Endothelial cell of umbilical vein (primary cell): Measurements from ENCODE around the gene DHRS2. TPM values are rescaled to one million over a fixed set of nuclear protein-coding genes. Genes with fewer than 3 reads are reported as not detected.

ENCODE experiments used
- BruUV-seq: library from RNA; stranded (reverse); fragments of 400-500 nt; replicated peaks from 2 replicates; lab custom pipeline; 2021; lab: Mats Ljungman, UMichigan
- CTCF ChIA-PET: fragments of 300-600, 350-600 bp; sonication (Branson Sonifier 250); formaldehyde crosslinking; loops from one replicate; lab custom pipeline; 2021; ENCODE audit warnings: antibody characterized with exemption, inconsistent platforms; lab: Charles Lee
- POLR2A ChIA-PET: fragments of 300-600, 350-600 bp; sonication (Branson Sonifier 250); formaldehyde crosslinking; loops from one replicate; lab custom pipeline; 2021; ENCODE audit warnings: antibody characterized with exemption, inconsistent platforms; lab: Charles Lee
- DNase-seq: peaks from one replicate; pipeline ENCODE4 v3.0.0-alpha.2; 2011; ENCODE audit warnings: low read depth, low spot score
- FAIRE-seq: peaks from 2 replicates; lab custom pipeline; 2011; peaks lifted over from hg19 to GRCh38; lab: Jason Lieb, UNC
- H2AFZ ChIP-seq: 2 replicates; pipeline ENCODE4 v1.6.0; 2012; ENCODE audit warnings: low read depth, low read length, control low read depth, inconsistent platforms
- H3K27ac ChIP-seq: 2 replicates; pipeline ENCODE4 v1.5.1; 2011; ENCODE audit warnings: low read depth, mild to moderate bottlenecking, control low read depth, low read length, moderate library complexity; ENCODE audit not compliant: insufficient read depth
- H3K27me3 ChIP-seq, 2 experiments: 2 replicates each; pipeline versions ENCODE4 v1.6.0 to v1.6.1; 2011; ENCODE audit warnings: low read length in 2 of 2, mixed read lengths in 1 of 2; ENCODE audit not compliant: control insufficient read depth in 2 of 2, insufficient read depth in 2 of 2
- H3K36me3 ChIP-seq, 2 experiments: 2 replicates in 1 of 2; 3 replicates in 1 of 2; pipeline ENCODE4 v1.5.1; 2011; ENCODE audit warnings: low read length in 2 of 2, mild to moderate bottlenecking in 1 of 2, moderate library complexity in 1 of 2; ENCODE audit not compliant: control insufficient read depth in 2 of 2, insufficient read depth in 2 of 2; ENCODE audit errors: extremely low read depth in 1 of 2
- H3K4me1 ChIP-seq: 3 replicates; pipeline ENCODE4 v1.5.1; 2011; ENCODE audit warnings: mild to moderate bottlenecking, low read length; ENCODE audit not compliant: control insufficient read depth, insufficient read depth; ENCODE audit errors: extremely low read depth
- H3K4me2 ChIP-seq: 2 replicates; pipeline ENCODE4 v1.6.1; 2011; ENCODE audit warnings: low read length, control low read depth, mixed read lengths; ENCODE audit not compliant: insufficient read depth
- H3K4me3 ChIP-seq, 3 experiments: fragments of 200-600 bp in 1 of 3; sonication (generic), shearing (Covaris generic) in 1 of 3; replicated peaks in 1 of 3; 2 replicates each; pipeline ENCODE4 v1.5.1; 2011 to 2016; ENCODE audit warnings: control low read depth in 3 of 3, low read length in 3 of 3, mild to moderate bottlenecking in 2 of 3, inconsistent platforms in 1 of 3, low read depth in 1 of 3, moderate library complexity in 1 of 3; ENCODE audit not compliant: insufficient read depth in 1 of 3
- H3K79me2 ChIP-seq: 2 replicates; pipeline ENCODE4 v1.6.0; 2012; ENCODE audit warnings: low read length, inconsistent platforms; ENCODE audit not compliant: control insufficient read depth, insufficient read depth
- H3K9ac ChIP-seq: replicated peaks from 2 replicates; pipeline ENCODE3; 2011; ENCODE audit warnings: low read length, control low read depth; ENCODE audit not compliant: insufficient read depth; ENCODE audit errors: extremely low read depth
- H3K9me1 ChIP-seq: replicated peaks from 3 replicates; pipeline ENCODE4 v1.6.0; 2011; ENCODE audit warnings: mild to moderate bottlenecking, low read length; ENCODE audit not compliant: control insufficient read depth, insufficient read depth; ENCODE audit errors: extremely low read depth
- H3K9me3 ChIP-seq: replicated peaks from 2 replicates; pipeline ENCODE4 v1.5.1; 2012; ENCODE audit warnings: low read length, inconsistent platforms; ENCODE audit not compliant: control insufficient read depth, insufficient read depth
- H4K20me1 ChIP-seq: replicated peaks from 2 replicates; pipeline ENCODE3; 2011; ENCODE audit warnings: mild to moderate bottlenecking, low read length; ENCODE audit not compliant: control insufficient read depth, insufficient read depth; ENCODE audit errors: extremely low read depth
- CTCF ChIP-seq, 2 donors: IDR thresholded peaks; 1 replicate in 1 of 2; 2 replicates in 1 of 2; pipeline ENCODE4 v1.5.1; 2011; ENCODE audit warnings: low read length in 2 of 2, mild to moderate bottlenecking in 2 of 2, moderate library complexity in 2 of 2, control low read depth in 1 of 2, inconsistent platforms in 1 of 2, low read depth in 1 of 2; ENCODE audit not compliant: insufficient read depth in 1 of 2; ENCODE audit errors: extremely low read depth in 1 of 2
- EZH2 ChIP-seq: IDR thresholded peaks from 2 replicates; pipeline ENCODE4 v1.6.1; 2012; ENCODE audit warnings: borderline replicate concordance, low read depth, mild to moderate bottlenecking, moderate library complexity, low read length, inconsistent platforms; ENCODE audit not compliant: severe bottlenecking
- FOS ChIP-seq: IDR thresholded peaks from 2 replicates; pipeline ENCODE4 v1.6.1; 2011; ENCODE audit warnings: mild to moderate bottlenecking, low read length, moderate library complexity, borderline replicate concordance; ENCODE audit not compliant: insufficient read depth
- GATA2 ChIP-seq: IDR thresholded peaks from 2 replicates; pipeline ENCODE4 v1.7.0; 2011; ENCODE audit warnings: low read depth, mild to moderate bottlenecking, moderate library complexity, mixed read lengths, low read length; ENCODE audit not compliant: insufficient read length, insufficient read depth
- JUN ChIP-seq: IDR thresholded peaks from 2 replicates; pipeline ENCODE4 v1.6.1; 2011; ENCODE audit warnings: borderline replicate concordance, low read depth; ENCODE audit not compliant: insufficient read length, insufficient read depth
- MAX ChIP-seq: IDR thresholded peaks from 2 replicates; pipeline ENCODE4 v1.6.1; 2011; ENCODE audit not compliant: insufficient read depth, insufficient read length
- MYC ChIP-seq: IDR thresholded peaks from one replicate; pipeline ENCODE4 v1.6.1; 2011; ENCODE audit warnings: mild to moderate bottlenecking, low read depth, low read length
- POLR2A ChIP-seq: IDR thresholded peaks from 2 replicates; pipeline ENCODE4 v1.6.1; 2012; ENCODE audit warnings: low read depth, mild to moderate bottlenecking, control low read depth, low read length
- POLR2AphosphoS5 ChIP-seq: IDR thresholded peaks from 2 replicates; pipeline ENCODE4 v1.6.1; 2012; ENCODE audit warnings: low read depth, mild to moderate bottlenecking, control low read depth, low read length, moderate library complexity; ENCODE audit not compliant: insufficient read depth
- dilution Hi-C: fragments of 300-500 bp; cut with MboI; formaldehyde crosslinking; loops from one replicate; pipeline ENCODE4 v1.15.0; 2019; ENCODE audit warnings: low sequenced_read_pairs; ENCODE audit not compliant: extremely low pct_ligation_motif_present
- intact Hi-C: fragments of 100-400 bp; cut with micrococcal nuclease; formaldehyde crosslinking; loops from one replicate; pipeline ENCODE4 v1.10.0; 2022
- polyA plus RNA-seq, 4 experiments: library from polyadenylated mRNA; depleted of rRNA in 3 of 4; stranded (reverse) in 3 of 4; unstranded in 1 of 4; fragments of >200 nt; gene quantifications; 2 replicates each; pipeline versions ENCODE4 v1.2.1 to v1.2.3, GENCODE V29; 2011 to 2012; ENCODE audit warnings: missing spikeins in 1 of 4
- total RNA-seq: library from RNA; stranded (reverse); gene quantifications from 2 replicates; pipeline ENCODE4 v1.2.3, GENCODE V29; 2021

The DHRS2 gene
- total and polyA plus RNA-seq, 2 donors (not counting 3 experiments of a cell fraction or from before 2014, with no cell fraction given): 0.10 TPM; not detected in 1

- no peaks in the 10 kb centered on the region for H4K20me1 ChIP-seq
- ChIA-PET POLR2A (no interaction called here), CTCF (interaction anchor here (0.8 to 2.8 kb wide), 22 partner anchors 8 to 341 kb away, joined by 3 to 95 read pairs (median 5); partner anchors contain the start of genes DHRS2, JPH4 and ZFHX2)
- no TSS peak for BruUV-seq
- no peak overlapping the region for H3K27ac ChIP-seq
- no peaks in the 10 kb centered on the region for H3K27me3 ChIP-seq
- no peaks in the 10 kb centered on the region for H3K9me3 ChIP-seq
- H3K36me3 ChIP-seq: no peaks in the 10 kb centered on the region
- dilution Hi-C loops: no loop called here
- intact Hi-C loops: loop anchor here (1.0 to 2.0 kb wide), 3 partner anchors 43 to 340 kb away; no protein-coding TSS in a partner anchor
- no peaks in the 10 kb centered on the region for H3K9me1 ChIP-seq
- DNase-seq (no peak), FAIRE-seq (no peak)
- no peak overlapping the region for H3K4me2 ChIP-seq
- H3K79me2 ChIP-seq: no peaks in the 10 kb centered on the region
- no peak overlapping the region for H2AFZ ChIP-seq
- H3K4me1 ChIP-seq: peaks cover 5% of the 10 kb centered on the region
- TF ChIP-seq MYC (no peak), POLR2A (no peak), CTCF (IDR thresholded peaks at IDR 0.05; ENCODE audit: extremely low read depth in 1 of 2, insufficient read depth in 1 of 2, low read depth in 1 of 2, low read length in 2 of 2) (no peak), JUN (no peak), FOS (no peak), MAX (no peak), GATA2 (no peak), POLR2AphosphoS5 (no peak), EZH2 (no peak)
- H3K4me3 ChIP-seq: no peak overlapping the region
- no peak overlapping the region for H3K9ac ChIP-seq
Observed at GRCh38 chr14:23589606-23590005, 46.6 kb upstream of the DHRS2 start.
